GM06990 (cell line): ENCODE measurements around the gene STRA6.
"Not testable (repeated sequence)": the region's sequence is repeated elsewhere in the genome, so short reads cannot be mapped to it uniquely, and the experiment has no call there.

Source experiments
- DNase-seq: peaks from one replicate; pipeline ENCODE4 v3.0.0-alpha.2; 2011; ENCODE audit not compliant: insufficient read length; ENCODE audit errors: extremely low read depth
- H3K27me3 ChIP-seq: replicated peaks from 2 replicates; pipeline ENCODE4 v1.6.0; 2011; ENCODE audit warnings: low read length; ENCODE audit not compliant: control insufficient read depth, insufficient read depth
- H3K36me3 ChIP-seq: 2 replicates; pipeline ENCODE4 v1.5.1; 2011; ENCODE audit warnings: low read length; ENCODE audit not compliant: control insufficient read depth, insufficient read depth
- H3K4me3 ChIP-seq: replicated peaks from 2 replicates; pipeline ENCODE4 v1.5.1; 2011; ENCODE audit warnings: low read depth, mild to moderate bottlenecking, control low read depth, low read length
- TF ChIP-seq, protein P1 (sequence below): IDR thresholded peaks from 2 replicates; pipeline ENCODE4 v1.5.1; 2011; ENCODE audit warnings: low read length, control low read depth, mild to moderate bottlenecking, inconsistent platforms; ENCODE audit not compliant: insufficient read depth, poor library complexity, severe bottlenecking

The STRA6 gene

DNA sequence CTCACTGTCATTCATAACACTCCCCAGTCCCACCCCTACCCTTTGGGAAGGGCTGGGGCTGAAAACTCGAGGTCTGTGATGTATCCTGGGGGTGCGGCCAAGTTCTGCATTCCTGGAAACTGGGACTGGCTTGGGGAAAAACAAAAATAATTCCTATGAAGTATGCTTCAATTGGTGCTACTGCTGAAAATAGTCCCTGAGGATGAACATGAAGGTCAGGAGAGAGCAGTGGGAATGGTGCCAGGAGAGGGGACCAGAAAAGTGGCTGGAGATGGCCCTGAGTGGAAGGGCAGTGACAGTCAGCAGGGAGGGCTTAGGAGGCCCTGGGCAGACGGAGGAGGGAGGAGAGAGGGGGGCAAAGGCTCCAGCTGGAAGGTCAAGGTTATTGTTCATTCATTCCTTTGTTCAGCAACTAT, 33.9 kb downstream of the STRA6 start:
- Histone ChIP-seq H3K27me3 (no peaks in the 10 kb centered on the region), H3K4me3 (no peak overlapping the region), H3K36me3 (no peaks in the 10 kb centered on the region)
- DNase-seq: no peak
- TF ChIP-seq, protein P1, sequence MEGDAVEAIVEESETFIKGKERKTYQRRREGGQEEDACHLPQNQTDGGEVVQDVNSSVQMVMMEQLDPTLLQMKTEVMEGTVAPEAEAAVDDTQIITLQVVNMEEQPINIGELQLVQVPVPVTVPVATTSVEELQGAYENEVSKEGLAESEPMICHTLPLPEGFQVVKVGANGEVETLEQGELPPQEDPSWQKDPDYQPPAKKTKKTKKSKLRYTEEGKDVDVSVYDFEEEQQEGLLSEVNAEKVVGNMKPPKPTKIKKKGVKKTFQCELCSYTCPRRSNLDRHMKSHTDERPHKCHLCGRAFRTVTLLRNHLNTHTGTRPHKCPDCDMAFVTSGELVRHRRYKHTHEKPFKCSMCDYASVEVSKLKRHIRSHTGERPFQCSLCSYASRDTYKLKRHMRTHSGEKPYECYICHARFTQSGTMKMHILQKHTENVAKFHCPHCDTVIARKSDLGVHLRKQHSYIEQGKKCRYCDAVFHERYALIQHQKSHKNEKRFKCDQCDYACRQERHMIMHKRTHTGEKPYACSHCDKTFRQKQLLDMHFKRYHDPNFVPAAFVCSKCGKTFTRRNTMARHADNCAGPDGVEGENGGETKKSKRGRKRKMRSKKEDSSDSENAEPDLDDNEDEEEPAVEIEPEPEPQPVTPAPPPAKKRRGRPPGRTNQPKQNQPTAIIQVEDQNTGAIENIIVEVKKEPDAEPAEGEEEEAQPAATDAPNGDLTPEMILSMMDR: no peak

DNA sequence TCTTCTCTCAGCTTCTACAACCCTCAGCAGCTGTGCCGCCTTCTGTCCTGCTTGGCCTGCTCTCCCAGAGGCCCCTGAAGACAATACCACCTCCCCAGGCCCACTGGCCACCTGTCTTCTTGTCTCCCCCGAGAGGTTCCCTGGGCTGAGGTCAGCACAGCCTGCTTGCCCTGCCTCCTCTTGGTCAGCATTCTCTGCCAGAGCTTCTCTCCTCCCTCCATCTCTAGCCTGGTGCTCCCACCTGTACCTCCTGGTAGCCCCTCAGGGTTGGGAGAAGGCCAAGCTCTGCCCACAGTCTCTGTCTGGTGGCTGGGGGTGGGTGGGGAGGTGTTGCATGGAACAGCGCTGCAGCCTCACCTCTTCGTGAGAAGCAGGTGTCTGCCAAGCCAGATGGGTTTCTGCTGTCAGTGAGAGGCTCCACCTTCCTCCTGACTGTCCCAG, 34.7 kb downstream of the STRA6 start:
- TF ChIP-seq, protein P1: no peak

DNA sequence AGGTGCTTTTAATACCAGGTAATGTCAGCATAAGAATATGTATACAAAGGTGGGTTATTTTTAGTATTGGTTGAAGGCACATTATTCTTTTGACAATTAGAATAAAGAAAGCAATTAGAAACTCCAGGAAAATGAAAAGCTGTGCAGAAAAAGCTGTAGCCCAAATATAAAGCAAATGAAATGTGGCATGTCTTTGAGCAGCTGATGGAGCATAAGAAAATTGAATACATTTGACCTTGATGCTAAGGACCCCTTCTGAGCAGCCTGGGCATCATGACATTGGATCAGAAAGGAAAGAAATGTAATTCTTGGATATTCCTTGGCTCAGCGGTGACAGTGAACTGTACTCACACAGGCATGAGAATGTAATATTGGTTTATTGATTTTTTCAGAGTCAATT, 37.1 kb downstream of the STRA6 start:
- TF ChIP-seq, protein P1: no peak
- Histone ChIP-seq H3K27me3 (no peaks in the 10 kb centered on the region), H3K36me3 (no peaks in the 10 kb centered on the region), H3K4me3 (no peak overlapping the region)
- no peak for DNase-seq

More for the DNA sequence above, 34.7 kb downstream of the STRA6 start:
- no peak overlapping the region for H3K4me3 ChIP-seq
- DNase-seq: no peak
- H3K36me3 ChIP-seq: no peaks in the 10 kb centered on the region
- H3K27me3 ChIP-seq: no peaks in the 10 kb centered on the region

DNA sequence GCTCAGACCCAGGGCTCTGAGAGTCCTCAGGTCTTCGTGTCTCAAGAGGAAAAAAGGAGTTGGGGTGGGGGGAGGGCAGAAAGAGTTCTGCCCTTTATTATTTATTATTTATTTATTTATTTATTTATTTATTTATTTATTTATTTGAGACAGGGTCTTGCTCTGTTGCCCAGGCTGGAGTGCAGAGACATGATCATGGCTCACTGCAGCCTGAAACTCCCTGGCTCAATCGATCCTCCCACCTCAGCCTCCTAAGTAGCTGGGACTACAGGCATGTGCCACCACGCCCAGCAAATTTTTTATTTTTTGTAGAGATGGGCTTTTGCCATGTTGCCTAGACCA, 40.4 kb downstream of the STRA6 start:
- H3K4me3 ChIP-seq, H3K27me3 ChIP-seq, H3K36me3 ChIP-seq, DNase-seq: not testable (repeated sequence)

DNA sequence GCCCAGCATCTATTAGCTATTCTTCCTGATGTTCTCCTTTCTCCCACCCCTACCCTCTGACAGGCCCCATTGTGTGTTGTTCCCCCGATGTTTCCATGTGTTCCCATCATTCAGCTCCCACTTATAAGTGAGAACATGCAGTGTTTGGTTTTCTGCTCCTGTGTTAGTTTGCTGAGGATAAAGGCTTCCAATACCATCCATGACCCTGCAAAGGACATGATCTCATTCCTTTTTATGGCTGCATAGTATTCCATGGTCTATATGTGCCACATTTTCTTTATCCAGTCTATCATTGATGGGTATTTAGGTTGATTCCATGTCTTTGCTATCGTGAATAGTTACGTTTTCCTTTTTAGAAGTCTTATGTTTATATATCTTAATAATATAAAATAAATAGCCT, 42.2 kb downstream of the STRA6 start:
- H3K36me3 ChIP-seq, H3K27me3 ChIP-seq, H3K4me3 ChIP-seq, DNase-seq: not testable (repeated sequence)

DNA sequence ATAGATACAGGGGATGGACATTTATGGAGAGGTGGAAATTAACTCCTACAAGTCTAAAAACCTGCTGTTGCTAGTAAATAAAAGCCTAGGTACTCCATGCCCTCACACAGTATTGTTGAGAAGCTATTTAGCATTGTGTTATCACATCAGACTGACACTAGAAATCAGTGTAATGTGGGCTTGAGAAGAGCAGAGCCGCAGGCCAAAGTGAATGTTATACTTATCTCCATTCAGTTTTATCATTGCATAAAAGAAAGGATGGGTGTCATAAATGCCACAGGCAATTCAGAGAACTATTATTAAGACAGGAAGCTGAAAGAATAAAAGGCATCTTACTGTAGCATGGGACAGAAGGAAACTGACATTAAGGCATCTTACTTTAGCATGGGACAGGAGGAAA, 42.8 kb downstream of the STRA6 start:
- H3K27me3 ChIP-seq: no peaks in the 10 kb centered on the region
- no peak overlapping the region for H3K4me3 ChIP-seq
- TF ChIP-seq, protein P1: no peak
- H3K36me3 ChIP-seq: no peaks in the 10 kb centered on the region
- DNase-seq: no peak

DNA sequence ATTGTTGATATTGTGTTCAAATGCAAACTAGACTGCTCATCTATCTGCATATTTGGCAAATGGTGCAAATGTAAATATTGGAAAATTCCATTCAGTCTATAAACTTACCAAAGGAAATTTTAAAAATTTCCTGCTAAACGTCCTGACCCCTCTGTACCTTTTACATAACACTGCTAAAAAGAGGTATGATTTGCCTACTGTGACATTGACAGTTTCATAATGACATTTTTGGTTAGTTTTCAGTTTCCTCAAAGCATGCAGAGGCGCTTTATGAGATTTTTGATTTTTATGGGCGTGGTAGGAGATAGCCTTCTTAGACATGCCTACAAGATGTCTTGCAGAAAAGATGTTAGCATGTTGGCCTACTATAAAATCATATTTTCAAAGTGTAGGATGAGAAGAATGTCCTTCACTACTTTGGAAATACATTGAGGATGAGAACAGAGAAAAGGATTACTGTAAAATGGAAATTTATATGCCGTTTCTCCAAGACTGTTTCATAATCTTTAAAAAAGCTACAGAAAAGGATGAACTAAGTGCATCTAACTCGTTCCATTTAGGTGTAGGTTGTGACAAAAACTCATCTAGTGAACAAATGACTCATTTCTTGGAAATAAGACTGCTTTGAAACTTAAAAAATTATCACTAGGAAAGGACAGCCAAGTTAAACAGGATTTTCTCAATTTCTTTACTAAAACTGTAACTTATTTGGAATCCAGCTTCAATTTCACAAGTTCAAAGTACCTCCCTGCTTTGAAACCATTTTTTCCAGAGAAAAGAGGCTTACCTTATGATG, 43.5 kb downstream of the STRA6 start:
- Histone ChIP-seq H3K4me3 (peak overlapping the region; percentile 26; the same call in 1 of the 2 replicates), H3K27me3 (no peaks in the 10 kb centered on the region), H3K36me3 (no peaks in the 10 kb centered on the region)
- TF ChIP-seq, protein P1: no peak
- no peak for DNase-seq
